GM18507 (cell line): ENCODE measurements around the gene FAM13A.
"Not testable (repeated sequence)": the region's sequence is repeated elsewhere in the genome, so short reads cannot be mapped to it uniquely, and the experiment has no call there.

Source experiments
- DNase-seq: peaks from one replicate; pipeline ENCODE4 v3.0.0; 2011; ENCODE audit warnings: low read depth; ENCODE audit not compliant: insufficient read length; ENCODE audit errors: extremely low spot score
- FAIRE-seq: peaks from 2 replicates; lab custom pipeline; 2011; peaks lifted over from hg19 to GRCh38; lab: Jason Lieb, UNC

Gene FAM13A

GRCh38 chr4:89005066-89005465 is 51.9 kb downstream of the FAM13A start:
- DNase-seq, FAIRE-seq: not testable (repeated sequence)

- FAIRE-seq: no peak
- DNase-seq: no peak
Measured at GRCh38 chr4:89001647-89002445, 55.1 kb downstream of the FAM13A start.

- DNase-seq (no peak), FAIRE-seq (no peak)
Measured at GRCh38 chr4:89000844-89001360, 56.1 kb downstream of the FAM13A start.

DNA sequence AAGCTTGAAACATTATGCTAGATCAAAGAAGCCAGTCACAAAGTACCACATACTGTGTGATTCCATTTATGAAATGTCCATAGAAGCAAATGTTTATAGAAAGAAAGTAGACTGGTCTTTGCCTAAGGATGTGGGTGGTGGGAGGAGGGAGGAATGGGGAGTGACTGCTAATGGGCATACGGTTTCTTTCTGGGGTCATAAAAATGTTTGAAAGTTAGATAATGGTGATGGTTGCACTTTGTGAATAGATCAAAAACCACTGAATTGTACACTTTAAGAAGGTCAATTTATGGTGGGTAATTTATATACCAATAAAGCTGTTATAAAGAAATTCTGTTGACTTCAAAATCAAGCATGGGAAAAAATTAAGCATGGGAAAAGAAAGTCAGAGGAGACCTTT is 56.6 kb downstream of the FAM13A start:
- no peak for DNase-seq
- no peak for FAIRE-seq

GRCh38 chr4:88999392-88999930 is 57.5 kb downstream of the FAM13A start:
- DNase-seq (no peak), FAIRE-seq (no peak)

DNA sequence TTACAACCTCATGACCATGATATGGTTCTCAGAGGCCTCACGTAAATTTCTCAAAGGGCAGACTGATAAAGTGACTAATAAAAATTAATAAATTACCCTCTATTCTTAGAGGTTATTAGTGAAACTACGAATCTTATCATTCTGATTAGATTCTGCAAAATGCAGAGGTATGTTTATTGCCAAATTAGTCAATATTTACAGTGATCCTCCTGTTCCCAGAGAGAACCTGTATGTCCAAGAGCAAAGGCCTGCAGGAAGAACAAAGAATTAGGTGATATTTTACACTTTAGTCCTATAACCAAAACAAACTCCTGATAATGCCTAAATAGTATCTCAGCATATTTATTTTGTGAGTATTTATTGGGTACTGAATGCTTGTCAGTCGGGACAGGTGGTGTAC is 58.1 kb downstream of the FAM13A start:
- DNase-seq (no peak), FAIRE-seq (no peak)

DNA sequence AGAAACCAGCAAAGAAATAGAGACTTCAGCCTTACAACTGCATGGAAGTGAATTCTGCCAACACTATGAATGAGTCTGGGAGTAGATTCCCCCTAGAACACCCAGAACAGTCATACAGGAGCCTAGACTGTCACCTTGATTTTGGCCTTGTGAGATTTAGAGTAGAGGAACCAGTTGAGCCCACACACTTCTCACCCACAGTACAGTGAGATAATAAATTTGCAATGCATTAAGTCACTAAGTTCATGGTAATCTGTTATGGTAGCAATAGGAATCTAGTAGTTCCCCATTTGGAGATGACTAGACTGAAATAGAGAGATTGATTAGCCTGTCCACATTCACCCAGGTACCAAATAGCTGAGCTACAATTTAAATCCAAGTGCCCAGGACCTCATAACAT is 59.0 kb downstream of the FAM13A start:
- FAIRE-seq: peak; percentile 60

GRCh38 chr4:88995874-88996273 is 61.1 kb downstream of the FAM13A start:
- DNase-seq (no peak), FAIRE-seq (no peak)

More for the DNA sequence above, 59.0 kb downstream of the FAM13A start:
- no peak for DNase-seq

DNA sequence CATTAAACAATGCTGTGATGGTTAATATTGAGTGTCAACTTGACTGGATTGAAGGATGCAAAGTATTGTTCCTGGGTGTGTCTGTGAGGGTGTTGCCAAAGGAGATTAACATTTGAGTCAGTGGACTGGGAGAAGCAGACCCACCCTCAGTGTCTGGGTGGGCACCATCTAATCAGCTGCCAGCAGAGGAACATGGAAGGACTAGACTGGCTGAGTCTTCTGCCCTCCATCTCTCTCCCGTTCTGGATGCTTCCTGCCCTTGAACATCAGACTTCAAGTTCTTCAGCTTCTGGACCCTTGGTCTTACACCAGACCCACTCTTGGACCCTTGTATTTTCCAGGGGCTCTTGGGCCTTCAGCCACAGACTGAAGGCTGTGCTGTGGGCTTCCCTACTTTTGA is 61.7 kb downstream of the FAM13A start:
- DNase-seq, FAIRE-seq: not testable (repeated sequence)

- FAIRE-seq: no peak
Measured at GRCh38 chr4:88993246-88993645, 63.7 kb downstream of the FAM13A start.

DNA sequence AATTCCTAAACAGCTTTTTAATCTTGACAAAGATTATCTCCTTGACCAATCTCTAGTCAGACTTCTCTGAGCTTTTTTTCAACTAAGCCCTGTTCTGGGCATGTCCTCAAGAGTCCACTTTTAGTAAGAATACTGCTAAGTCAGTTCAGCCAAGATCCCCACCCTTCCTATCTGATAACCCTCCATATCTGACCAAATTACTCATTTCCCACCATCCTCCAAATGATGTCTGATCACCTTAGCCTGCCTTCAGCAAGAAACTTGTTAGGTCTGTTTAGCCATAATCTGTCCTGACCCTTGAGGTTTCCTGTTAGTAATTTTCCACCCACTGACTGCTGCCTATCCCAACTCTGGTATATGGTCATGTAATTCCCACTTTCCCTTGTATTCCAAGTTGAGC is 65.2 kb downstream of the FAM13A start:
- no peak for DNase-seq
- FAIRE-seq: no peak

More at GRCh38 chr4:88993246-88993645, 63.7 kb downstream of the FAM13A start:
- no peak for DNase-seq

DNA sequence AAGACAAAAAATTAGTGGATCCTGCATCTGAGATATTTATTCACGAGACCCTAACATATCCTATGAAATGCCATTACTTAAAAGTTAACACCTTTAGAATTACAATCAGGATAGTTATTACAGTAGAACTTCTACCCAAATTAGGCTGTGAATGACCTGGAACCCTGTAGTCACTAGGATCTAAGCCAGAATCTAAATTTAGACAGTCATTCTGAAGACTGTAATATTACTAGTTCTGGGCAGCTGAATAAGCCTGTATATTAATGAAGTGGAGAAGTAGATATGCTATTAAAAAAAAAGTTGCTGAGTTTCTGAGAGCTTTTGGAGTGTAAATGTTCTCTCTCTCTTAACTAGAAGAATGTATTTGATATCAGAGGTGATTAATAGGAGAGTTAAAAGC is 67.0 kb downstream of the FAM13A start:
- DNase-seq (no peak), FAIRE-seq (no peak)

DNA sequence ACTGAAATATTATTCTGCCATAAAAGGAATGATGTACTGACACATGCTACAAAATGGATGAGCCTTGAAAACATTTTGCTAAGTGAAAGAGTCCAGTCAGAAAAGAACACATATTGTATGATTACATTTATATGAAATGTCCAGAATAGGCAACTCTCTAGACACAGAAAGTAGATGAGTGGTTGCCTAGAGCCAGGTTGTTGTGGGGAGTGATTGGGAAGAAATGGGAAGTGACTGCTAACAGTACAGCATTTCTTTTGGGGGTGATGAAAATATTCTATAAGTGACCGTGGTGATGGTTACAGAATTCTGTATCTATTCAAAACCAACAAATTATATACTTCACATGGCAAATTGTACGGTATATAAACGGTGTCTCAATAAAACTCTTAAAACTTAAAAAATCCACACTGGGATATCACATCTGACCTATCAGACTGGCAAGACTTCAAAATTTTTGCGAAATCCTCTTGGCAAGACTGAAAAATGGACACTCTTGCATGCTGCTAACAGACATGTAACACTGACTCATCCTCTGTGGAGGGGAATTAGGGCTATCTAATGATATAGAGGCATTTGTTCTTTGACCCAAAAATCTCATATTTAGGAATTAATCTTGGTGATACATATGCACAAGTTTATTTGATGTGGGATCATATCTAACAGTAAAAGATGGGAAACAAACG is 71.8 kb downstream of the FAM13A start:
- no peak for DNase-seq
- FAIRE-seq: no peak

GRCh38 chr4:88982757-88983156 is 74.2 kb downstream of the FAM13A start:
- FAIRE-seq (no peak), DNase-seq (no peak)

GRCh38 chr4:88981993-88982392 is 75.0 kb downstream of the FAM13A start:
- DNase-seq (no peak), FAIRE-seq (peak; percentile 59)

DNA sequence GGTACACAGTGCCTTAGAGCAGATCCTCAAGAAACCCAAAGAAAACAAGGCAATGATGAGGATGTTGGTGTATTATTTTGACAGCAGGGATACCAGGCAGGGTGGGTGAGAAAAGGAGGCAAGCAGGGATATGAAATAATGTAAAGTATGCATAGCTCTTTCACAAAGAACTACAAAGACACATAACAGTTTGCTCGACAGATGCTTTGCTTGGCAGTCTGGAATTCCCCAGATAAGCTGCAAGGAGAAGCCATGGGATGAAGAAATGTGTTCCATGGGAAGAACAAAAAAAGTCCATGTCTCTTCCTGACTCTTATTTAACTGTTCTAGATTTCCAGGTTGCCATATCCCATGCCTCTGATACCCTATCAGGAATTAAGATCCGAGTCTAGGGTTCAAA is 75.4 kb downstream of the FAM13A start:
- FAIRE-seq (no peak), DNase-seq (no peak)

- DNase-seq (no peak), FAIRE-seq (no peak)
Measured at GRCh38 chr4:88979276-88979675, 77.7 kb downstream of the FAM13A start.

GRCh38 chr4:88976775-88977035 is 80.3 kb downstream of the FAM13A start:
- DNase-seq (no peak), FAIRE-seq (no peak)

DNA sequence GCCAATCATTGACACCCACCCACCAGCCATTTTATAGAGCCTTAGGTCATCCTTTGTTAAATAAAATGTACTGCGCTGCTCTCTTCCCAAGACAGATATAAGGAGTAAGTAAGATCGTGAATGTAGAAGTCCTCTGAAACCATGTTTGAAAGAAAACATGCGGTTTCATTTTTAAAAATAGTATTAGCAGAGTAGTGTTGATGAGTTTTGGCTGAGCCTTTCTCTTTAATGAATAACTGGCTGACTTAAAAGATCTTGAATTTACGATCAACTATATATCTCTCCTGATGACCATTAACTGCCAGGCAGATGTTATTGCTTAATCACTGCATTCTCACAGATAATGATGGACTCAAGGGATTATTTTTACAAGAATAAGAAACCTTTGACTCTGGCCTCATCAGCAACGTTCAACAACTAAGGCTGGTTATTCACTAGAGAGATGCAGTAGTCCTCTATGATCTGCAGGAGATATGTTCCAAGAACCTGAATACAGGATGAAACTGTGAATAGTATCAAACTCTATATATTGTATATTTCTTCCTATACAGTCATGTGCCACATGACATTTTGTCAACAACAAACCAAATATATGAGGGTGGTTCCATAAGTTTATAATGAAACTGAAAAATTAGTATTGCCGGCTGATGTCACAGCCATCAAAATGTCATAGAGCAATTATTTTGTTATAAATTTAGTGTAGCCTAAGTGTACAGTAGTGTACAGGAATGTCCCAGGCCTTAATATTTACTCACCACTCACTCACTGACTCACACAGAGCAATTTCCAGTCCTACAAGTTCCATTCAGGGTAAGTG is 80.8 kb downstream of the FAM13A start:
- DNase-seq (no peak), FAIRE-seq (no peak)

DNA sequence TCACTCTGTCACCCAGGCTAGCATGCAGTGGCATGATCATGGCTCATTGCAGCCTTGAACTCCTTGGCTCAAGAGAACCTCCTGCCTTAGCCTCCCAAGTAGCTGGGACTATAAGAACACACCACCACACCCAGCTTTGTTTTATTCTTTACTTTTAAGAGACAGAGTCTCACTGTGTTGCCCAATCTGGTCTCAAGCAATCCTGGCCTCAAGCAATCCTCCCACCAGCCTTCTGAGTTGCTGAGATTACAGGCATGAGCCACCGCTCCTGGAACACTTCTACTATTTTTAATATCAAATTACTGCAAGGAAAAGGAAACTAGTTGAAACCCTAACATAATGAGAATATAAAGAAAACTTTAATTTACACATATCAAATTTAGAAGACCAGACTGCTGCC is 85.4 kb downstream of the FAM13A start:
- DNase-seq (no peak), FAIRE-seq (no peak)
